ENCODE measurements around the gene CAMK2B. TPM values are rescaled to one million over a fixed set of nuclear protein-coding genes. Genes with fewer than 3 reads are reported as not detected.

CAMK2B gene
- total RNA-seq, 1 experiment from 2014 or later = not detected

DNA sequence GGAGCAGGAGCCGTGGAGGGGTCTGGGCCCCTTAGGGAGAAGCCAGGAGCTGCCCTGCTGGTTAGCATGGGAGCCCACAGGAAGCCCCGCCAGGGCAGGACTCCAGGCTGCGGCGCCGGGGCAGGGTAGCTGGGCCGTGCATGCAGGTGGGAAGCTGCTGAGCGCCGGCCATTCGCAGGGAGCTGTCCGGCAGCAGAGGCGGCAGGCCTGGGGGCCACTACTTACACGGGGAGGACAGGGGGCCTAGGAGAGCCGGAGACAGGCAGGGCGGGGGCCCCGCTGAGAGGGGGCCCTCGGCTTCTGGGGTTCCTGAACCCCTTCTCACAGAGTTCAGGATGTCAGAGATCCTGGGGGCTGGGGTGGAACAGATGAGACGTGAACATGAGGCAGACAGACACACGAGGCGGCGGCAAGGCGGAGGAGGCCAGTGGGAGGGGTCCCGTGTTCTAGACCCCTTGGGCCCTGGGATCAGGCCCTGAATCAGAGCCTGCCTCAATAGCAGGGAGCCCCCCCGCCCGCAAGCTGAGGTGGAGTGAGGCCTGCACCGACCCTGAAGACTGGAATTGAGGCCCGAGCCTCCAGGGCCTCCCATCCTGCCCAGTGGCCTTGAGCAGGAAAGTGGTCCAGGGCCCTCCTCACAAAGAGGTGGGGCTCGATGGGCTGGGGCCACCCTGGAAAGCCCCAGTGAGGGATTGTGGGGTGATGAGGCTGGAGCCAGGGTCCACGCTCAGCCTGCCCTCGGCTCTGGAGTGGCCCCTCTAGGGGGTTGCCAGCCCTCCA lies 96.6 kb downstream of the CAMK2B start:
- Histone ChIP-seq H3K9me3 (ENCODE audit: low read length) (no peaks in the 10 kb centered on the region), H3K9me2 (replicated peaks; ENCODE audit: insufficient read depth, low read length) (no peaks in the 10 kb centered on the region), H3K9ac (ENCODE audit: low read length) (no peak overlapping the region), H3K4me1 (ENCODE audit: low read length) (no peaks in the 10 kb centered on the region), H3K79me2 (ENCODE audit: low read length) (no peaks in the 10 kb centered on the region), H3K27ac (ENCODE audit: low read length) (no peak overlapping the region), H4K20me1 (ENCODE audit: insufficient read depth, low read depth, low read length) (no peaks in the 10 kb centered on the region), H3K4me3 (ENCODE audit: low read length) (no peak overlapping the region), H2AFZ (ENCODE audit: low read length) (no peak overlapping the region), H3K4me2 (ENCODE audit: low read depth, low read length, poor library complexity, severe bottlenecking) (no peak overlapping the region), H3K36me3 (ENCODE audit: insufficient read depth, low read length) (no peaks in the 10 kb centered on the region), H3K27me3 (ENCODE audit: low read length) (no peaks in the 10 kb centered on the region)
- DNase-seq = no peak

- no peaks in the 10 kb centered on the region for H3K9me3 ChIP-seq (ENCODE audit: low read length)
- no peak overlapping the region for H3K27ac ChIP-seq (ENCODE audit: low read length)
- H4K20me1 ChIP-seq (ENCODE audit: insufficient read depth, low read depth, low read length) = no peaks in the 10 kb centered on the region
- no peak overlapping the region for H3K4me3 ChIP-seq (ENCODE audit: low read length)
- H3K4me1 ChIP-seq (ENCODE audit: low read length) = no peaks in the 10 kb centered on the region
- H2AFZ ChIP-seq (ENCODE audit: low read length) = no peak overlapping the region
- no peaks in the 10 kb centered on the region for H3K36me3 ChIP-seq (ENCODE audit: insufficient read depth, low read length)
- DNase-seq = no peak
- H3K9me2 ChIP-seq (replicated peaks; ENCODE audit: insufficient read depth, low read length) = no peaks in the 10 kb centered on the region
- H3K4me2 ChIP-seq (ENCODE audit: low read depth, low read length, poor library complexity, severe bottlenecking) = no peak overlapping the region
- H3K9ac ChIP-seq (ENCODE audit: low read length) = no peak overlapping the region
- no peaks in the 10 kb centered on the region for H3K79me2 ChIP-seq (ENCODE audit: low read length)
- H3K27me3 ChIP-seq (ENCODE audit: low read length) = no peaks in the 10 kb centered on the region
Measured at GRCh38 chr7:44227911-44228310, 97.5 kb downstream of the CAMK2B start.

DNA sequence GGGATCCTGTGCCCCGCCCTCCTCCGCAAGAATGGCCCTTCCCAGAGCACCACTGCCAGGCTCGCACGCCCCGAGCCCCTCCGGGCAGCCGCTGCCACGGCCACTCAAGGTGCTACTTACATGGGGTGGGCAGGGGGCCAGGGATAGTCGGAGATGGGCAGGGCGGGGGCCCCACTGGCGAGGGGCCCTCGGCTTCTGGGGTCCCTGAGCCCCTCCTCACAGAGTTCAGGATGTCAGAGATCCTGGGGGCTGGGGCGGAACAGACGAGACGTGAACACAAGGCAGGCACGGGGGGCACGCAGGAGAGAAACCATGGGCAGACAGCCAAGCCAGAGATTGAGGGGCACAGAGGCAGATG lies 99.0 kb downstream of the CAMK2B start:
- H3K27ac ChIP-seq (ENCODE audit: low read length) = no peak overlapping the region
- no peak overlapping the region for H3K9ac ChIP-seq (ENCODE audit: low read length)
- H3K79me2 ChIP-seq (ENCODE audit: low read length) = no peaks in the 10 kb centered on the region
- peaks cover 6% of the 10 kb centered on the region for H3K4me1 ChIP-seq (ENCODE audit: low read length)
- H3K9me3 ChIP-seq (ENCODE audit: low read length) = no peaks in the 10 kb centered on the region
- no peaks in the 10 kb centered on the region for H3K27me3 ChIP-seq (ENCODE audit: low read length)
- no peaks in the 10 kb centered on the region for H3K36me3 ChIP-seq (ENCODE audit: insufficient read depth, low read length)
- H3K9me2 ChIP-seq (replicated peaks; ENCODE audit: insufficient read depth, low read length) = no peaks in the 10 kb centered on the region
- DNase-seq = no peak
- no peak overlapping the region for H2AFZ ChIP-seq (ENCODE audit: low read length)
- no peak overlapping the region for H3K4me2 ChIP-seq (ENCODE audit: low read depth, low read length, poor library complexity, severe bottlenecking)
- no peaks in the 10 kb centered on the region for H4K20me1 ChIP-seq (ENCODE audit: insufficient read depth, low read depth, low read length)
- H3K4me3 ChIP-seq (ENCODE audit: low read length) = no peak overlapping the region

DNA sequence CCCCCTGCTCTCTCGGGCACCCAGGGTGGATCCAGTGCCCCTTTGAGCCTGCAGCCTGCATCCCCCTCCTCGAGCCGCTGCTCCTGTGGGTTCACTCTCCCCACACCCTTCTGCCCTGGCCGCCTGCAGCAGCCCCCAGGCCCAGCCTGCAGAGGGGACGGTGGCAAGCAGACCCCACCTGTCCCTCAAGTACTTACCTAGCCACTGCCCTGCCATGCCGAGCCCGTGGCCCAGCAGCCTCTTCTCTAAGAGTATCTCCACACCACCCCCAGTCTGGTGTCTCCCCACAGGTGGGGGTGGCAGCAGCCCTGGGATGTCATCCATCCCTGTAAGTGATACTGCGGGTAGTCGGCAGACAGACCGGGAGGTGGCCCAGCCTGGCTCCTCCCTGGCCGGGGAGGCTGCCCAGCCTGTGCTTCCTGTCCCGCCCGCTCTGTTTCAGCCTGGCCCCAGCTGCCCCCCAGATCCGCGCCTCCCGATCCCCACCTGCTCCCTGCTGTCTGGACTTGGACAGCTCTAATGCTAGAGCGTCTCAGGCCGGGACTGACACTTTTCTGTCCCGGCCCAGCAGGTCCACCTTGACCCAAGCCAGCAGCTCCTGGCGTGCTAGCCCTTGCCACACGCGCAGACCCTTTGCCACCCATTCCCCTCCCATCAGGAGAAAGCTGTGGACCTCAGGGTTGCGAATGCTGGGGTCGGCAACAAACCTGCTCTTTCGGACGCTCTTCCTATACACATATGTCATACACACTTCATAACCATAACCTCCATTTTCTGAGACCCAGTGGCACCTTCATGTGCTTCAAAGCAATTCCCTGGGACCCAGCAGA lies 99.6 kb downstream of the CAMK2B start:
- H3K79me2 ChIP-seq (ENCODE audit: low read length) = no peaks in the 10 kb centered on the region
- H3K27ac ChIP-seq (ENCODE audit: low read length) = no peak overlapping the region
- no peak overlapping the region for H3K4me3 ChIP-seq (ENCODE audit: low read length)
- H3K4me2 ChIP-seq (ENCODE audit: low read depth, low read length, poor library complexity, severe bottlenecking) = no peak overlapping the region
- no peaks in the 10 kb centered on the region for H3K9me3 ChIP-seq (ENCODE audit: low read length)
- H3K9me2 ChIP-seq (replicated peaks; ENCODE audit: insufficient read depth, low read length) = no peaks in the 10 kb centered on the region
- no peaks in the 10 kb centered on the region for H4K20me1 ChIP-seq (ENCODE audit: insufficient read depth, low read depth, low read length)
- no peak overlapping the region for H2AFZ ChIP-seq (ENCODE audit: low read length)
- no peaks in the 10 kb centered on the region for H3K36me3 ChIP-seq (ENCODE audit: insufficient read depth, low read length)
- no peak for DNase-seq
- no peaks in the 10 kb centered on the region for H3K27me3 ChIP-seq (ENCODE audit: low read length)
- H3K9ac ChIP-seq (ENCODE audit: low read length) = no peak overlapping the region
- H3K4me1 ChIP-seq (ENCODE audit: low read length) = peaks cover 7% of the 10 kb centered on the region

GRCh38 chr7:44224974-44225565 lies 100.3 kb downstream of the CAMK2B start:
- H3K79me2 ChIP-seq (ENCODE audit: low read length) = no peaks in the 10 kb centered on the region
- no peaks in the 10 kb centered on the region for H4K20me1 ChIP-seq (ENCODE audit: insufficient read depth, low read depth, low read length)
- H3K27me3 ChIP-seq (ENCODE audit: low read length) = no peaks in the 10 kb centered on the region
- no peak overlapping the region for H3K9ac ChIP-seq (ENCODE audit: low read length)
- no peak overlapping the region for H2AFZ ChIP-seq (ENCODE audit: low read length)
- H3K4me3 ChIP-seq (ENCODE audit: low read length) = no peak overlapping the region
- H3K9me3 ChIP-seq (ENCODE audit: low read length) = no peaks in the 10 kb centered on the region
- H3K9me2 ChIP-seq (replicated peaks; ENCODE audit: insufficient read depth, low read length) = no peaks in the 10 kb centered on the region
- no peak overlapping the region for H3K27ac ChIP-seq (ENCODE audit: low read length)
- no peak for DNase-seq
- H3K36me3 ChIP-seq (ENCODE audit: insufficient read depth, low read length) = no peaks in the 10 kb centered on the region
- peaks cover 7% of the 10 kb centered on the region for H3K4me1 ChIP-seq (ENCODE audit: low read length)
- no peak overlapping the region for H3K4me2 ChIP-seq (ENCODE audit: low read depth, low read length, poor library complexity, severe bottlenecking)

DNA sequence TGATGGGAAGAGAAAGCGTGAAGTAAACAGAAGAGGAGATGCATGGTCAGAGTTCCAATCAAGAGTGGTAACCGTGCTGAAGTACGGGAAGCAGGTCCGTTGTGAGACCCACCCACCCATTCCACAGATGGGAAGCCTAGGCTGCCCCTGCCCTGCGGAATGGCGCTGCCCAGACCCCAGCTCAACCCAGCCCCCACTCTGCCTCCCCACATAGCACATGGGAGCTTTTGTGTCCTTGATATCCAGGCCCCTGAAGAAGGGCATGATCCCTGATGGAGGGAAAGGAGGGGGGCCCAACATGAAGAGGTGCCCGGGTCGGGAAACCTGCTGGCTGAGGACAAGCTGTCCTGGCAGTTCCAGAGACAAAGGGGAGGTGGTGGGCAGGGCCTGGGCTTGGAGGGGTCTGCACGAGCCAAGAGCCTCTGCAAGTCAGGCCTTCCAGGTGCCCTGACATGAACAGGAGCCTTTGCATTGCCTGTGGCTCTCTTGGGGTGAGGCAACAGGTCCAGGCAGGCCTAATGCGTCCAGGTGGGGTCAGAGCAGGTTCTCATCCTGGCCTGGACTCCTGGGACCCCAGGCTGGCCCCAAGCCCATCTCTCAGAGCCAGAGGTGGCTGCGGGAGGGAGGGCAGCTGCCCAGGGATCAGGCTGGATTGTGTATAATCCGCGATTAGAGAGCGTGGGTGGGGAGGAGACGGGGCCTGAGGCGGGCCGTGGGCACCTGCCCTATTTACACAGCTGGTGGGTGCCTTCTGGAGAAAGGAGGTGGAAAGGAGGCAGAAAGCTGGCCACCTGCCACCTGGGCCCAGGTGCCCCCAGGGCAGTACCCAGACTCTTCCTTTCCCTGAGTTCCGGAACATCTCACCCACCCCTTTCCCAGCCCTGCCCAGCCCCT lies 101.1 kb downstream of the CAMK2B start:
- peaks cover 7% of the 10 kb centered on the region for H3K4me1 ChIP-seq (ENCODE audit: low read length)
- no peaks in the 10 kb centered on the region for H3K27me3 ChIP-seq (ENCODE audit: low read length)
- DNase-seq = no peak
- no peak overlapping the region for H3K9ac ChIP-seq (ENCODE audit: low read length)
- no peaks in the 10 kb centered on the region for H3K9me2 ChIP-seq (replicated peaks; ENCODE audit: insufficient read depth, low read length)
- H3K36me3 ChIP-seq (ENCODE audit: insufficient read depth, low read length) = no peaks in the 10 kb centered on the region
- no peak overlapping the region for H3K27ac ChIP-seq (ENCODE audit: low read length)
- no peaks in the 10 kb centered on the region for H3K9me3 ChIP-seq (ENCODE audit: low read length)
- H3K4me2 ChIP-seq (ENCODE audit: low read depth, low read length, poor library complexity, severe bottlenecking) = no peak overlapping the region
- no peak overlapping the region for H2AFZ ChIP-seq (ENCODE audit: low read length)
- no peaks in the 10 kb centered on the region for H4K20me1 ChIP-seq (ENCODE audit: insufficient read depth, low read depth, low read length)
- no peaks in the 10 kb centered on the region for H3K79me2 ChIP-seq (ENCODE audit: low read length)
- no peak overlapping the region for H3K4me3 ChIP-seq (ENCODE audit: low read length)

GRCh38 chr7:44223362-44224079 lies 101.9 kb downstream of the CAMK2B start:
- Histone ChIP-seq H4K20me1 (ENCODE audit: insufficient read depth, low read depth, low read length) (no peaks in the 10 kb centered on the region), H3K9me2 (replicated peaks; ENCODE audit: insufficient read depth, low read length) (no peaks in the 10 kb centered on the region), H2AFZ (ENCODE audit: low read length) (no peak overlapping the region), H3K36me3 (ENCODE audit: insufficient read depth, low read length) (no peaks in the 10 kb centered on the region), H3K9ac (ENCODE audit: low read length) (no peak overlapping the region), H3K4me2 (ENCODE audit: low read depth, low read length, poor library complexity, severe bottlenecking) (no peak overlapping the region), H3K4me1 (ENCODE audit: low read length) (peaks cover 7% of the 10 kb centered on the region), H3K4me3 (ENCODE audit: low read length) (no peak overlapping the region), H3K27ac (ENCODE audit: low read length) (no peak overlapping the region), H3K79me2 (ENCODE audit: low read length) (no peaks in the 10 kb centered on the region), H3K9me3 (ENCODE audit: low read length) (no peaks in the 10 kb centered on the region), H3K27me3 (ENCODE audit: low read length) (no peaks in the 10 kb centered on the region)
- no peak for DNase-seq
